HepG2 (cell line): Measurements from ENCODE around the gene KIAA1755. TPM values are rescaled to one million over a fixed set of nuclear protein-coding genes. Genes with fewer than 3 reads are reported as not detected.

Source experiments
- ADNP ChIP-seq: sonication (generic); formaldehyde crosslinking; IDR thresholded peaks from 2 replicates; pipeline ENCODE4 v1.4.0; 2020; ENCODE audit warnings: missing genetic modification reagents
- AHR ChIP-seq: IDR thresholded peaks from 2 replicates; pipeline ENCODE4 v1.6.1; 2018; ENCODE audit warnings: missing genetic modification reagents, missing compliant biosample characterization
- CHD4 ChIP-seq: fragments of 200-600 bp; sonication (generic); IDR thresholded peaks from 2 replicates; pipeline ENCODE4 v1.7.0; 2017; ENCODE audit warnings: mild to moderate bottlenecking, low read length, borderline replicate concordance
- ETV6 ChIP-seq: sonication (generic); formaldehyde crosslinking; conservative IDR thresholded peaks from 2 replicates; pipeline ENCODE4 v1.4.0; 2020; ENCODE audit warnings: missing genetic modification reagents
- FOXK1 ChIP-seq: sonication (generic); formaldehyde crosslinking; IDR thresholded peaks from 2 replicates; pipeline ENCODE4 v1.4.0; 2020; ENCODE audit warnings: low read depth, missing genetic modification reagents, borderline replicate concordance
- FOXM1 ChIP-seq: sonication (generic); formaldehyde crosslinking; IDR thresholded peaks from 2 replicates; pipeline ENCODE4 v1.5.0; 2020; ENCODE audit warnings: missing genetic modification reagents
- HOXD1 ChIP-seq: sonication (generic); formaldehyde crosslinking; IDR thresholded peaks from 2 replicates; pipeline ENCODE4 v1.5.0; 2020; ENCODE audit warnings: missing genetic modification reagents
- MAFF ChIP-seq: IDR thresholded peaks from 2 replicates; pipeline ENCODE4 v1.6.1; 2011; ENCODE audit warnings: low read depth, low read length, improper control_type of control experiment
- MAFK ChIP-seq, 2 experiments: IDR thresholded peaks in 1 of 2; conservative IDR thresholded peaks in 1 of 2; 2 replicates each; pipeline ENCODE4 v1.6.1; 2011; ENCODE audit warnings: improper control_type of control experiment in 2 of 2, low read length in 2 of 2
- PAF1 ChIP-seq: IDR thresholded peaks from 2 replicates; pipeline ENCODE4 v1.6.1; 2016; ENCODE audit warnings: missing genetic modification reagents, missing compliant biosample characterization
- PAWR ChIP-seq: sonication (generic); formaldehyde crosslinking; IDR thresholded peaks from 2 replicates; pipeline ENCODE4 v1.4.0; 2020; ENCODE audit warnings: missing genetic modification reagents, mild to moderate bottlenecking, borderline replicate concordance
- PCBP1 ChIP-seq: fragments of 200-400 bp; formaldehyde crosslinking; IDR thresholded peaks from 2 replicates; pipeline ENCODE4 v1.6.1; 2017; ENCODE audit warnings: mild to moderate bottlenecking, low read depth, low read length, borderline replicate concordance
- SIX1 ChIP-seq: sonication (generic); formaldehyde crosslinking; IDR thresholded peaks from 2 replicates; pipeline ENCODE4 v1.4.0; 2020; ENCODE audit warnings: missing genetic modification reagents, borderline replicate concordance
- SOX6 ChIP-seq, 2 experiments: fragments of 450-650 bp in 1 of 2; sonication (generic) in 1 of 2; formaldehyde crosslinking in 1 of 2; IDR thresholded peaks; 2 replicates each; pipeline versions ENCODE4 v1.4.0 to v1.6.1; 2017 to 2020; ENCODE audit warnings: antibody characterized with exemption in 1 of 2, mild to moderate bottlenecking in 1 of 2, missing genetic modification reagents in 1 of 2
- SP5 ChIP-seq: IDR thresholded peaks from 2 replicates; pipeline ENCODE4 v1.6.1; 2016; ENCODE audit warnings: low read depth, borderline replicate concordance
- THYN1 ChIP-seq: sonication (generic); formaldehyde crosslinking; IDR thresholded peaks from 2 replicates; pipeline ENCODE4 v1.8.1; 2023; ENCODE audit warnings: low read depth, mild to moderate bottlenecking, moderate library complexity, missing genetic modification reagents, borderline replicate concordance
- ZMYM3 ChIP-seq: sonication (generic); formaldehyde crosslinking; IDR thresholded peaks from 2 replicates; pipeline ENCODE4 v1.5.1; 2020; ENCODE audit warnings: mild to moderate bottlenecking, missing genetic modification reagents
- ZNF3 ChIP-seq: IDR thresholded peaks from 2 replicates; pipeline ENCODE4 v1.7.0; 2017; ENCODE audit warnings: inconsistent platforms
- ZNF530 ChIP-seq: sonication (generic); formaldehyde crosslinking; IDR thresholded peaks from 2 replicates; pipeline ENCODE4 v1.5.0; 2020; ENCODE audit warnings: low read depth, mild to moderate bottlenecking, missing genetic modification reagents
- ZNF713 ChIP-seq: sonication (generic); formaldehyde crosslinking; IDR thresholded peaks from 2 replicates; pipeline ENCODE4 v1.4.0; 2020; ENCODE audit warnings: mild to moderate bottlenecking, missing genetic modification reagents
- ZNF776 ChIP-seq: sonication (generic); formaldehyde crosslinking; IDR thresholded peaks from 2 replicates; pipeline ENCODE4 v1.4.0; 2020; ENCODE audit warnings: mild to moderate bottlenecking, missing genetic modification reagents
- ZNF781 ChIP-seq: sonication (generic); formaldehyde crosslinking; IDR thresholded peaks from 2 replicates; pipeline ENCODE4 v1.5.1; 2020; ENCODE audit warnings: borderline replicate concordance, mild to moderate bottlenecking, missing genetic modification reagents; ENCODE audit errors: not compliant biosample characterization
- ZNF790 ChIP-seq: sonication (generic); formaldehyde crosslinking; IDR thresholded peaks from 2 replicates; pipeline ENCODE4 v1.8.0; 2022; ENCODE audit warnings: missing genetic modification reagents, mild to moderate bottlenecking, borderline replicate concordance
- ZNF878 ChIP-seq: sonication (generic); formaldehyde crosslinking; IDR thresholded peaks from 2 replicates; pipeline ENCODE4 v1.8.1; 2023; ENCODE audit warnings: mild to moderate bottlenecking, missing genetic modification reagents, moderate library complexity
- polyA plus RNA-seq, 8 experiments: library from polyadenylated mRNA; depleted of rRNA in 3 of 8; stranded (reverse) in 7 of 8; unstranded in 1 of 8; fragments of >200 nt; fragmentation: Illumina TruSeq in 4 of 8; extraction: Trizol in 4 of 8; gene quantifications; 2 replicates each; pipeline versions ENCODE4 v1.2.1 to v1.2.3, GENCODE V29; 2011 to 2016; ENCODE audit warnings: low read depth in 4 of 8, missing spikeins in 1 of 8, mixed read lengths in 1 of 8; ENCODE audit not compliant: insufficient read depth in 1 of 8
- total RNA-seq, 5 experiments: library from RNA; depleted of rRNA; stranded (reverse); fragments of >200 nt; fragmentation: Illumina TruSeq; extraction: Trizol; gene quantifications; 2 replicates each; pipeline ENCODE4 v1.2.3, GENCODE V29; 2016; ENCODE audit warnings: low read depth in 1 of 5
- TF ChIP-seq, protein P1 (sequence below): sonication (generic); formaldehyde crosslinking; IDR thresholded peaks from 2 replicates; pipeline ENCODE4 v1.5.0; 2020; ENCODE audit warnings: missing genetic modification reagents, mild to moderate bottlenecking, borderline replicate concordance
- TF ChIP-seq, protein P2 (sequence below): sonication (generic); formaldehyde crosslinking; IDR thresholded peaks from 2 replicates; pipeline ENCODE4 v1.4.0; 2020; ENCODE audit warnings: mild to moderate bottlenecking, missing genetic modification reagents
- TF ChIP-seq, protein P3 (sequence below): sonication (generic); formaldehyde crosslinking; IDR thresholded peaks from 2 replicates; pipeline ENCODE4 v1.5.0; 2020; ENCODE audit warnings: mild to moderate bottlenecking, missing genetic modification reagents, borderline replicate concordance

Gene KIAA1755
- total and polyA plus RNA-seq, 2 of the 13 experiments (the other 11 are each of a cell fraction or from before 2014, with no cell fraction given), result 0.04 TPM; not detected in 1

DNA sequence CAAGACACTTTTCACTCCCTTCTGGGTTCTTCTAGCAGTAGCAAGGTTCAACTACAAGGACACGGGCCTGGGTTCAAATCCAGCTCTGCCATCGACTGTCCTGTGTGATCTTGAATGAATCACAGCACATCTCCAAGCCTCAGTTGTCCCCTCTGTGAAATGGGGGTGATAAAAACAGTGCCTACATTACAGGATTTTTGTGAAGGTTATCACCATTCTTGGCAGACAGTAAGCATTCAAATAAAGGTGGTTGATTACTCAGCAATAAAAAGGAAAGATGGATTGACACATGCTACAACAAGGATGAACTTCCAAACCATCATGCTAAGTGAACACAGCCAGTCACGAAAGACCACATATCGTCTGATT, 88.9 kb downstream of the KIAA1755 start (continued):
- TF ChIP-seq PAWR (CRISPR knock-in tag), result no peak
- TF ChIP-seq, protein P1, sequence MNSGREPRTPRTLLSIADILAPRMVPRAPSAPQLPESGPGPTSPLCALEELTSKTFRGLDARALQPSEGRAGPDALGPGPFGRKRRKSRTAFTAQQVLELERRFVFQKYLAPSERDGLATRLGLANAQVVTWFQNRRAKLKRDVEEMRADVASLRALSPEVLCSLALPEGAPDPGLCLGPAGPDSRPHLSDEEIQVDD, result no peak
- no peak for TF ChIP-seq ZNF781
- no peak for TF ChIP-seq PAF1 (CRISPR knock-in tag)
- TF ChIP-seq SIX1, result no peak
- no peak for TF ChIP-seq PCBP1
- TF ChIP-seq MAFK (conservative IDR thresholded peaks at IDR 0.05 in 1 of 2, IDR thresholded peaks at IDR 0.05 in 1 of 2; ENCODE audit: low read length in 2 of 2), result peak; percentile 75 to 76
- TF ChIP-seq FOXM1 (CRISPR knock-in tag), result no peak
- 0 out of 2 replicates have a peak, but pooled peaks have one; percentile 40 for TF ChIP-seq ZNF713
- TF ChIP-seq ZNF530, result no peak
- TF ChIP-seq ZNF878, result no peak
- TF ChIP-seq ETV6, result no peak
- peak; percentile 90 for TF ChIP-seq ZMYM3
- TF ChIP-seq CHD4, result peak; percentile 81; the same call in 1 of the 2 replicates
- no peak for TF ChIP-seq ZNF776 (CRISPR knock-in tag)
- no peak for TF ChIP-seq ZNF790
- no peak for TF ChIP-seq THYN1 (CRISPR knock-in tag)
- TF ChIP-seq ADNP (CRISPR knock-in tag), result peak; percentile 31; the same call in 1 of the 2 replicates
- TF ChIP-seq, protein P2, sequence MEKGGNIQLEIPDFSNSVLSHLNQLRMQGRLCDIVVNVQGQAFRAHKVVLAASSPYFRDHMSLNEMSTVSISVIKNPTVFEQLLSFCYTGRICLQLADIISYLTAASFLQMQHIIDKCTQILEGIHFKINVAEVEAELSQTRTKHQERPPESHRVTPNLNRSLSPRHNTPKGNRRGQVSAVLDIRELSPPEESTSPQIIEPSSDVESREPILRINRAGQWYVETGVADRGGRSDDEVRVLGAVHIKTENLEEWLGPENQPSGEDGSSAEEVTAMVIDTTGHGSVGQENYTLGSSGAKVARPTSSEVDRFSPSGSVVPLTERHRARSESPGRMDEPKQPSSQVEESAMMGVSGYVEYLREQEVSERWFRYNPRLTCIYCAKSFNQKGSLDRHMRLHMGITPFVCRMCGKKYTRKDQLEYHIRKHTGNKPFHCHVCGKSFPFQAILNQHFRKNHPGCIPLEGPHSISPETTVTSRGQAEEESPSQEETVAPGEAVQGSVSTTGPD (CRISPR knock-in tag), result no peak
- TF ChIP-seq SP5 (CRISPR knock-in tag), result 0 out of 2 replicates have a peak, but pooled peaks have one; percentile 4
- 0 out of 2 replicates have a peak, but pooled peaks have one; percentile 55 for TF ChIP-seq MAFF
- TF ChIP-seq FOXK1 (CRISPR knock-in tag), result no peak
- TF ChIP-seq, protein P3, sequence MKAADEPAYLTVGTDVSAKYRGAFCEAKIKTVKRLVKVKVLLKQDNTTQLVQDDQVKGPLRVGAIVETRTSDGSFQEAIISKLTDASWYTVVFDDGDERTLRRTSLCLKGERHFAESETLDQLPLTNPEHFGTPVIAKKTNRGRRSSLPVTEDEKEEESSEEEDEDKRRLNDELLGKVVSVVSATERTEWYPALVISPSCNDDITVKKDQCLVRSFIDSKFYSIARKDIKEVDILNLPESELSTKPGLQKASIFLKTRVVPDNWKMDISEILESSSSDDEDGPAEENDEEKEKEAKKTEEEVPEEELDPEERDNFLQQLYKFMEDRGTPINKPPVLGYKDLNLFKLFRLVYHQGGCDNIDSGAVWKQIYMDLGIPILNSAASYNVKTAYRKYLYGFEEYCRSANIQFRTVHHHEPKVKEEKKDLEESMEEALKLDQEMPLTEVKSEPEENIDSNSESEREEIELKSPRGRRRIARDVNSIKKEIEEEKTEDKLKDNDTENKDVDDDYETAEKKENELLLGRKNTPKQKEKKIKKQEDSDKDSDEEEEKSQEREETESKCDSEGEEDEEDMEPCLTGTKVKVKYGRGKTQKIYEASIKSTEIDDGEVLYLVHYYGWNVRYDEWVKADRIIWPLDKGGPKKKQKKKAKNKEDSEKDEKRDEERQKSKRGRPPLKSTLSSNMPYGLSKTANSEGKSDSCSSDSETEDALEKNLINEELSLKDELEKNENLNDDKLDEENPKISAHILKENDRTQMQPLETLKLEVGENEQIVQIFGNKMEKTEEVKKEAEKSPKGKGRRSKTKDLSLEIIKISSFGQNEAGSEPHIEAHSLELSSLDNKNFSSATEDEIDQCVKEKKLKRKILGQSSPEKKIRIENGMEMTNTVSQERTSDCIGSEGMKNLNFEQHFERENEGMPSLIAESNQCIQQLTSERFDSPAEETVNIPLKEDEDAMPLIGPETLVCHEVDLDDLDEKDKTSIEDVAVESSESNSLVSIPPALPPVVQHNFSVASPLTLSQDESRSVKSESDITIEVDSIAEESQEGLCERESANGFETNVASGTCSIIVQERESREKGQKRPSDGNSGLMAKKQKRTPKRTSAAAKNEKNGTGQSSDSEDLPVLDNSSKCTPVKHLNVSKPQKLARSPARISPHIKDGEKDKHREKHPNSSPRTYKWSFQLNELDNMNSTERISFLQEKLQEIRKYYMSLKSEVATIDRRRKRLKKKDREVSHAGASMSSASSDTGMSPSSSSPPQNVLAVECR (CRISPR knock-in tag), result no peak
- no peak for TF ChIP-seq SOX6 (IDR thresholded peaks at IDR 0.05)
- no peak for TF ChIP-seq SOX6 (CRISPR knock-in tag; IDR thresholded peaks at IDR 0.05)
- TF ChIP-seq ZNF3 (CRISPR knock-in tag), result peak; percentile 75
- no peak for TF ChIP-seq HOXD1
- TF ChIP-seq AHR, result no peak
